CD4-positive, alpha-beta T cell treated with Interferon alpha-2 for 1 hour (primary cell): ENCODE measurements around the gene PKN1.
A peak's percentile ranks its signal among the peaks of the same experiment; 100 is the strongest.

Experiments used
- DNase-seq, 2 donors: peaks; one replicate each; pipeline ENCODE4 v3.0.0-alpha.2; 2020 to 2022

PKN1 gene

GRCh38 chr19:14406645-14407401 lies 26.3 kb upstream of the PKN1 start:
- peak; percentile 30 to 53 for DNase-seq

- peak; percentile 52 to 61 for DNase-seq
Measured at GRCh38 chr19:14407605-14408484, 25.3 kb upstream of the PKN1 start.

GRCh38 chr19:14408491-14409145 lies 24.5 kb upstream of the PKN1 start:
- peak; percentile 54 to 63 for DNase-seq

GRCh38 chr19:14409146-14410023 lies 23.7 kb upstream of the PKN1 start:
- DNase-seq, result peak; percentile 57 to 72

GRCh38 chr19:14410091-14411051 lies 22.7 kb upstream of the PKN1 start:
- DNase-seq, result peak; percentile 66 to 81

DNA sequence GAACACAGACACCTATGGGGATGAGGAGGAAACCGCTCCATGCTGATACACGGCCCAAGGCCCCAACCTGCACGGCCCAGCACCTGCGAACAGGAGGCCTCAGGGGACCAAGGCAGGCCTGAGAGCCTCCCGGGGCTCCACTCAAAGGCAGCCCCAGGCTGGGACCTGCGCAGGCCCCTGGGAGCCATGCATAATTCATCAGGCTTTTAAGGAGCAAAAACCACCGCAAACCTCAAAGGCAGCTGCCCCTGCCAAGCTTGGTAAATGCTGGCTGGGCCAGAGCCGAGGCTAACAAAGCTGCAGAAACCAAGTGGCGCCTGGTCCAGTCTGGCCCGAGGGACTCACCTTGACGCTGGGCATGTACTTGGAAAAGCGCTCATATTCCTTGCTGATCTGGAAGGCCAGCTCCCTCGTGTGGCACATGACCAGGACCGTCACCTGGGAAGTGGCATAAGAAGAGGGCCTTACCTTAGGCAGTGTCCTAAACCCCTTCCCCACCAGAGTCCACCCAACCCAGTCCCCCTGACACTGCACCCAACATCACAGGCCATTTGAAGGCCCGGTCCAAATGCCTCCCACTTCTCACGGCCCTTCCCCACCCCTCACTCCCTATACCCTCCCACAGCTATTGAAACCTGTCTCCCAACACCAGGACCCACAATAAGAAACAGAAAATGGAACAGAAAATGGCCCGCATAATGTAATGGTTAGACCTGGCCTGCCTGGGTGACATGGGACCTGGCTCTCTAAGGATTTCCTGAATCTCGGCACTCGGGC lies 21.8 kb upstream of the PKN1 start:
- DNase-seq, result peak; percentile 32 to 56

DNA sequence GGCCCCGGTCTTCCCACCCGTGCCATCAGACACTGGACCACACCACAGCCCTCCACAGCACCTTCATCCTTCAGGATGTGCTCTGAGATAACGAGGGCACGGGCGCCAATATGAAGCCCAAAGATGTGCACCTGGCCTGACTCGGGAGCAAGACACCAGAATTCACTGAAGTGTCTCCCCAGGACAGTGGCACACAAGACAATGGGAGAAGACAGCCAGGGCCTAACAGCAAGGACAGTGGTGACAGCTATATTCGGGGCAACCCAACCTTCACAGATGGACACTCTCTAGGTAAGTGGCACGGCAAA lies 21.2 kb upstream of the PKN1 start:
- peak in 1 of 2 donors; percentile 31 for DNase-seq

- DNase-seq, result peak; percentile 47 to 51
Measured at GRCh38 chr19:14412324-14412995, 20.6 kb upstream of the PKN1 start.

DNA sequence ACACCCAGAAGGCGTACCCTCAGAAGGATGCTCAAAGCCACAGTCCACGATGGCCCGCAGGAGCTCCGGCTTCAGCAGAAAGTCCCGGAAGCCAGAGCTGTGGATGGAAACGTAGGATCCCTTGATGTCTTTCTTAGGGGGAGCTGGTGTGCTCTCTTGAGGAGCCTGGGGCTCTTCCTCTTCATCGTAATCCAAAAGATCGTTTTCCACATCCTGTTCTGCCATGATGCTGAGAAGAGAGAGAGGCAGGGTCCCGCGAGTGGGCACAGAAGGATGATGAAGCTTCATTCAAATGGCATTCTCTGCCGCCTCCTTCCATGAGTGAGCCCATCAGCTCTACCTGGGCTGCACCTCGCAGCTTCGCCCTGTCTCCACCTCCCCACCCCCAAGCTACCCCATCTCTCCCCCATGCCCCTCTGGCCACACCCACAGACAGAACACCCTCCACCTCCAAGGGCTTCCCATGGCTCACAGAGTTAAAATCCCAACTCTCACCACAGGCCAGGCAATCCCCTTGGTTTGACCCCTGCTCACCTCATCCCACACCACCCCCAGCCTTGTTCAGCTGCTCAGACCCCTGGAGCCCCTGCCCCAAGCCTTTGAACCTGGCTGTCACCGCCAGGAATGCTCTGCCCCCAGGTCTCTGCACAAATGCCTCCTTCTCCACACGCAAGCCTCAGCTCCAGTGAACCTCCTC lies 20.0 kb upstream of the PKN1 start:
- DNase-seq, result peak in 1 of 2 donors; percentile 56

DNA sequence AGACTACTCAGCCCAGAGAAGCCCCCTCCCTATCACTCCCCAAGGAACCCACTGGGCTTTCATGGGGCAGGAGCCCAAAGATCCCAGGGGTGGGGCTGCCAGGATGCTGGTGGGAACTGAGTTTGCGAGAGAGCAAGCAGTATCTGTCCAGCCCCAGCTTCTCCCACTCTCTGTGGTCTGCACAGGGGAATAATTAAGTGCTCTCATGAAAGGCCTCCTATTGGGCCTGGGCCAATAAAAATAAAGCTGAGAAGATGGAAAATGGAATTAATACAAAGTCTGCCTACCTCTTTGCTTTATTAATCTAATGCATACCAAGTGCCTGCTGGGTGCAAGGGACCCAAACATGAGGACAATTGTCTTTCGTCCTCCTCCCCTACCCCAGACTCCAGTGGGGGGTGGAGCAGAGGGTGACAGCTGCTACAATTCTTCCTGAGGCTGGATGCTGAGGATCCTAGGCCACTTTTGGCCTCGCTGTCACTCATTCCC lies 19.4 kb upstream of the PKN1 start:
- peak; percentile 42 to 53 for DNase-seq

GRCh38 chr19:14414926-14415690 lies 18.0 kb upstream of the PKN1 start:
- DNase-seq, result peak; percentile 29 to 54

GRCh38 chr19:14416817-14417231 lies 16.3 kb upstream of the PKN1 start:
- no peak for DNase-seq

GRCh38 chr19:14418856-14419105 lies 14.3 kb upstream of the PKN1 start:
- no peak for DNase-seq

GRCh38 chr19:14419106-14419813 lies 13.8 kb upstream of the PKN1 start, which contains the start of gene DDX39A:
DDX39A (minus strand) TSS chr19:14419341; CDS start chr19:14413220, 6,121 bp downstream.
- DNase-seq, result peak; percentile 99

- no peak for DNase-seq
Measured at GRCh38 chr19:14425696-14426138, 7.4 kb upstream of the PKN1 start.

DNA sequence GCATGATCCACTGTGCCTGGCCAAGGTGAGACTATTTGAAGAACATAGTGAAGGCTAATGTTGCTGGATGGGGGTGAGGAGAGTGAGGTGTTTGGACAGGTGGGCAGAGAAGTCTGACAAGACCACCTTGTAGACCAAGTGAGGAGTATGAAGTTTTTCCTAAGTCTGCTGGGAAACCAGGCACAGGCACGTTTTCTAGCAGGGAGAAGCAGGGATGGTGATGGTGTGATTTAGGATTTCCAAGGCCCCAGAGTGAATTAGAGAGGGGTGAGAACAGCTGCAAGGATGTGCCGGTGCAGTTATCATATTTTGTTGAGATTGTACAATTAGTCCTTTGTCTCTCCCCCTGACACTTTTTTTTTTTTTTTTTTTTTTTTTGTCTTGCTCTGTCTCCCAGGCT lies 5.6 kb upstream of the PKN1 start:
- no peak for DNase-seq

DNA sequence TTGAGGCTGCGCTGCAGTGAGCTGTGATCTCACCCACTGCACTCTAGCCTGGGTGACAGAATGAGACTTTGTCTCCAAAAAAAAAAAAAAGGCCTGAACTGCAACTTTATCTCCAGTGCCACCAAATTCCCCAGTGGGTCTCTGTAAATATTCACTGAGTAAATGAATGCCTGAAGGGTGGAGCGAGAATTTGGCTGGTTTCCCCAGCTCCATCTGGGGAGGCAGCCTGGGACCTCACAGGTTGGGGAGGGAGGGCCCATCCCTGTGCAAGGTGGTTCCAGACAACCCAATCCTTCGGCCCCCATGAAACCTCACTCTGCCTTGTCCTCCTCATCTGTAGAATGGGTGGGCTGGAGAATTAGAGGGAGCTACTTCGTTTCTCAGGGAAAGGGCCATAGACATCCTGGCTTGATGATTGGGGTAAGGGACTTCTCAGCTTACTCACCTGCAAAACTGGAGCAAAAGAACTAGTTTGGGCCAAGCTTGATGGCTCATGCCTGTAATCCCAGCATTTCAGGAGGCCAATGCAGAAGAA lies 4.2 kb upstream of the PKN1 start:
- no peak for DNase-seq
